NCI-H1436 treated with DMSO at 0.1 percent for 48 hours (cell line): ENCODE data around the gene HLA-A.
"Not testable (repeated sequence)": the region's sequence is repeated elsewhere in the genome, so short reads cannot be mapped to it uniquely, and the experiment has no call there.

ENCODE experiments used
- DNase-seq: peaks from one replicate; lab custom pipeline; 2025; lab: John Stamatoyannopoulos, UW

Gene HLA-A

DNA sequence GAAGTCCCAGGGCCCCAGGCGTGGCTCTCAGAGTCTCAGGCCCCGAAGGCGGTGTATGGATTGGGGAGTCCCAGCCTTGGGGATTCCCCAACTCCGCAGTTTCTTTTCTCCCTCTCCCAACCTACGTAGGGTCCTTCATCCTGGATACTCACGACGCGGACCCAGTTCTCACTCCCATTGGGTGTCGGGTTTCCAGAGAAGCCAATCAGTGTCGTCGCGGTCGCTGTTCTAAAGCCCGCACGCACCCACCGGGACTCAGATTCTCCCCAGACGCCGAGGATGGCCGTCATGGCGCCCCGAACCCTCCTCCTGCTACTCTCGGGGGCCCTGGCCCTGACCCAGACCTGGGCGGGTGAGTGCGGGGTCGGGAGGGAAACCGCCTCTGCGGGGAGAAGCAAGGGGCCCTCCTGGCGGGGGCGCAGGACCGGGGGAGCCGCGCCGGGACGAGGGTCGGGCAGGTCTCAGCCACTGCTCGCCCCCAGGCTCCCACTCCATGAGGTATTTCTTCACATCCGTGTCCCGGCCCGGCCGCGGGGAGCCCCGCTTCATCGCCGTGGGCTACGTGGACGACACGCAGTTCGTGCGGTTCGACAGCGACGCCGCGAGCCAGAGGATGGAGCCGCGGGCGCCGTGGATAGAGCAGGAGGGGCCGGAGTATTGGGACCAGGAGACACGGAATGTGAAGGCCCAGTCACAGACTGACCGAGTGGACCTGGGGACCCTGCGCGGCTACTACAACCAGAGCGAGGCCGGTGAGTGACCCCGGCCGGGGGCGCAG, at the start of gene HLA-A:
HLA-A (plus strand) TSS at position 258 of the 778 bp plus-strand sequence; CDS start at position 280, 22 bp downstream.
- peak; percentile 75 for DNase-seq

DNA sequence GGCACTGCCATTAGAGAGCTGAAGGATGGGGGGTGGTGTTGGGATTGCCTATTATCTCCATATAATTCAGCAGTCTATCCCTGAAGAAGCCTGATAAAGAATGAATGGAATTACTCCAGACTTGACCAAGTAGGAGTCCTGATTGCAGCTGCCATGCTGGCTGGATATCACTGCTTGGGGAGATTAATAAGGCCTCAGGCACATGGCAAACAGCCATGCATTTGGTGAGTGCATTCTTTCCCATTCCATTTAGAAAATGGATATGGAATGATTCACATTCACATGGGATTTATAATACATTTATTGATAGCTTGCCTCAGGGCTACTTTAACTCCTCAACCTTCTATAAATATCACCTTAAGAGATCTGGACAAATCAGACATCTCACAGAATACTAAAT, 49.6 kb upstream of the HLA-A start:
- DNase-seq = no peak

DNA sequence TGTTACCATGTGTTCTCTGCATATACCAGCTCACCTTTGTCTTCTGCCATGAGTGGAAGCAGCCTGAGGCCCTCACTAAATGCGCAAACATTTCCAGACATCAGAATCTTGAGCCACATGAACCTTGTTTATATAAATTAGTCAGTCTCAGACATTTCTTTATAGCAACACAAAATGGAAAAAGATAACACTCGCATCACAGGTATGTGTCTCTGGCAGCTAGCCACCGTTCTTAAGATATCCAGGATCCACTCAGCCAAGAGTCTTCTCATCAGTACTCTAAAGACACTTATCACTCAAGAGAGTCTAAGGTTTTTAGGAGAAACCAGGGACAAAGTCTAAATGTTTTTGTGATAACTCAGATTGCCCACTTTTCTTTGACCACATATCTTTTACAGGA, 43.1 kb upstream of the HLA-A start:
- no peak for DNase-seq

DNA sequence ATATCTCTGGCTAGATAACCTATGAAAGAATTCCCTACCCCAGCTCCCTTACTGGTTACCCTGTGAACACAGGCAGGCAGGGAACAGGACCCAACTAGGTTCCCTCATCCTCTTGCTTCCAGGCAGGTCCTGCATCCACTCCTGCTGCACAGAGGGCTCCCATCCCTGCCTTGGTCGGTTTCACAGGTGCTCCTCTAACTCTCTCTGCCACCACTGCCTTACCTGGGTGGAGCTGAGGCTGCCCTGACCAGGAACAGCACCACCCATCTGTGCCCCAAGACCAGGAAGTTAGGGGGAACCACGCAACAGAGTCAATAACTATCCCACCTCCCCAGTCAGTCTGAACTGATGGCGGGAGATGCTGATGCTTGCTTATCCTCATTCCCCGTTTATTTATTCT, 37.0 kb upstream of the HLA-A start:
- DNase-seq = no peak

- DNase-seq = no peak
Observed at GRCh38 chr6:29907637-29908340, 34.5 kb upstream of the HLA-A start.

DNA sequence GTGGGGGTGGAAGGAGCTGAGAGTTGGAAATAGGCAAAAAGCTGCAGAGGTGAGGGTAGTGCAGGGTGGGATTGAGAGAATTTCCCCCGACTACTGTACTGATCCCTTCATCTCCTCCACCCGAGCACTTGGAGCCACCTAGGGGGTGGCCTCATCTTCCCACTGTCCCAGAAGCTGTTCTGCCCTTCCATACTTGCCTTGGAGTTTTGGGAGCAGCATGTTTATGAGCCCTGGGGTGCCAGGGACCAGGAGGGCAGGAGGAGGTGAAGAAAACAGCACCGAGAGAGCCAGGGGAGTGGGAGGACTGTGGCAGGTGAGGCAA, 34.0 kb upstream of the HLA-A start:
- DNase-seq = no peak

GRCh38 chr6:29908710-29909109, 33.6 kb upstream of the HLA-A start:
- no peak for DNase-seq

GRCh38 chr6:29909985-29910384, 32.3 kb upstream of the HLA-A start:
- DNase-seq = no peak

- DNase-seq = no peak
Observed at GRCh38 chr6:29912840-29913239, 29.5 kb upstream of the HLA-A start.

- DNase-seq = no peak
Observed at GRCh38 chr6:29916741-29917140, 25.6 kb upstream of the HLA-A start.

GRCh38 chr6:29917857-29918256, 24.5 kb upstream of the HLA-A start:
- DNase-seq = no peak

- DNase-seq = no peak
Observed at GRCh38 chr6:29919506-29920445, 22.6 kb upstream of the HLA-A start.

DNA sequence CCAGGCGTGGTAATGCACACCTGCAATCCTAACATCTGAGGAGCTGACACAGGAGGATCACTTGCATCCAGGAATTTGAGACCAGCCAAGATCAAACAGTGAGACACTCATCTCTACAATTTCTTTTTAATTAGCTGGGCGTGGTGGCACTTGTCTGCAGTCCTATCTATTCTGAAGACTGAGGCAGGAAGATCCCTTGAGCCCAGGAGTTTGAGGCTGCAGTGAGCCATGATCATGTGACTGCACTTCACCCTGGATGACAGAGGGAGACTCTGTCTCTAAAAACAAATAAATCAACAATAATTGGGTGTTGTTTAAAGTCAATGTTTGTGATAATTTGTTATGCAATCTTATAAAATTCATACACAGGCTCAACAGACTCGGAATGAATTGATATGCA, 18.0 kb upstream of the HLA-A start:
- DNase-seq = no peak

DNA sequence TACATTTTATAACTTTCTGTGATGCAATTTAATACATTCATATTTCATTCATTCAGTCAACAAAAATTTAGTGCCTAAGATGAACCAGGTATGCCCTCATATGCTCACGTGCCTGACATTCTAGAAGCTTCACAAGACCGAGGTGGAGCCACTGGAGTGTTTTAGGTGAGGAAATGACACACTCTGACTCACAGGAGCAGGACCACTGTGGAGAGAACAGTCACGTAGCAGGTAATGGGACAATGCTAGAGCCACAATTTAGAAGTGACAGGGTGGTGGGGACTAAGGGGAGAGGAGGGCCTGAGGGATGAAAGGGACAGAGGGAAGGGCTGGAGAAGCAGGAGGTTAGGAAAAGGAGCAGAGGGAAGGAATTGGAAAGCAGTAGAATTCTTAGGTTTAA, 17.6 kb upstream of the HLA-A start:
- DNase-seq = no peak

DNA sequence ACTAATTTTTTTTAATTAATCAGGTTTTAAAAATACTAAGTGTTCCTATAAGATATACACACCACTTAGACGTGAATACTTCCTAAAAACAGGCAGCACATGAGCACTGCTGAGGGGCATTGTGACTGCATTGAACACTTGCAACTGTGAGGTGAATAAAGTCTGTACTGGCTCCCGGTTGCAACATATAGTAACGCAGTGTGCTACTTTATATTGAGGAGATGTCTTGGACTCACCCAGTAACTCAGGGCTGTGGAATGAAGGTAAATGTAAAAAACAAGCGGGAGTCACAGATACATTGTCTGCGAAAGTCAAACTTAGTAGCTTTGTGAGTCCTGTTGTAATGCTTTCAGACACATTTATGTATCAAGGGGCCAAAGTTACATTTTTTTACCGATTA, 17.0 kb upstream of the HLA-A start:
- DNase-seq = no peak

- DNase-seq = no peak
Observed at GRCh38 chr6:29925727-29926412, 16.5 kb upstream of the HLA-A start.

DNA sequence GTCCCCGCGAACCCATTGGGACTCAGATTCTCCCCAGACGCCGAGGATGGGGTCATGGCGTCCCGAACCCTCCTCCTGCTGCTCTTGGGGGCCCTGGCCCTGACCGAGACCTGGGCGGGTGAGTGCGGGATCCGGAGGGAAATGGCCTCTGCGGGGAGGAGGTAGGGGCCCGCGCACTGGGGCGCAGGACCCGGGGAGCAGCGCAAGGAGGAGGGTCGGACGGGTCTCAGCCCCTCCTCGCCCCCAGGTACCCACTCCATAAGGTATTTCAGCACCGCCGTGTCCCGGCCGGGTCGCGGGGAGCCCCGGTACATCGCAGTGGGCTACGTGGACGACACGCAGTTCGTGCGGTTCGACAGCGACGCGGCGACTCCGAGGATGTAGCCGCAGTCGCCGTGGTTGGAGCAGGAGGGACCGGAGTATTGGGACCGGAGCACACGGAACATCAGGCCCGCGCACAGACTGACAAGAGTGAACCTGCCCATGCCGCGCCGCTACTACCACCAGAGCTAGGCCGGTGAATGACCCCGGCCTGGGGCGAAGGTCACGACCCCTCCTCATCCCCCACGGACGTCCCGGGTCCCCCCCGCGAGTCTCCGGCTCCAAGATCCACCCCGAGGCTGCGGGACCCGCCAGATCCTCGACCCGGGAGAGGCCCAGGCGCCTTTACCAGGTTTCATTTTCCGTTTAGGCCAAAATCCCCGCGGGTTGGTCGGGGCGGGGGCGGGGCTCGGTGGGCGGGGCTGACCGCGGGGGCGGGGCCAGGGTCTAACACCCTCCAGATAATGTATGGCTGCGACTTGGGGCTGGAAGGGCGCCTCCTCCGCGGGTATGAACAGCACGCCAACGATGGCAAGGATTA, 15.7 kb upstream of the HLA-A start:
- DNase-seq = peak; percentile 33

DNA sequence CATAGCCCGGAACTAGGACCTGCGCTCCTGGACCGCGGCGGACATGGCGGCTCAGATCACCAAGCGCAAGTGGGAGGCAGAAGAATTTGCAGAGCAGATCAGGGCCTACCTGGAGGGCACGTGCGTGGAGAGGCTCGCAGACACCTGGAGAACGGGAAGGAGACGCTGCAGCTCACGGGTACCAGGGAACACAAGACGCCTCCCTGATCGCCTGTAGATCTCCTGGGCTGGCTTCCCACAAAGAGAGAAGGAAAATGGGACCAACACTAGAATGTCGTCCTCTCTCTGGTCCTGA, 15.1 kb upstream of the HLA-A start:
- no peak for DNase-seq

DNA sequence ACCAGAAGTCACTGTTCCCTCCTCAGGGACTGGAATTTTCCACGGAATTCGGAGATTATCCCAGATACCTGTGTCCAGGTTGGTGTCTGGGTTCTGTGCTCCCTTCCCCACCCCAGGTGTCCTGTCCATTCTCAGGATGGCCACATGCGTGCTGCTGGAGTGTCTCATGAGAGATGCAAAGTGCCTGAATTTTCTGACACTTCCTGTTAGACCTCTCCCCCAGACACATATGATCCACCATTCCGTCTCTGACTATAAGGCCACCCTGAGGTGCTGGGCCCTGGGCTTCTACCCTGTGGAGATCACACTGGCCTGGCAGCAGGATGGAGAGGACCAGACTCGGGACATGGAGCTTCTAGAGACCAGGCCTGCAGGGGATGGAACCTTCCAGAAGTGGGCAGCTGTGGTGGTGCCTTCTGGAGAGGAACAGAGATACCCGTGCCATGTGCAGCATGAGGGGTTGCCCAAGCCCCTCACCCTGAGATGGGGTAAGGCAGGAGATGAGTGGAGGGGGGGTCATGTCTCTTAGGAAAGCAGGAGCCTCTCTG, 14.4 kb upstream of the HLA-A start:
- DNase-seq = no peak

DNA sequence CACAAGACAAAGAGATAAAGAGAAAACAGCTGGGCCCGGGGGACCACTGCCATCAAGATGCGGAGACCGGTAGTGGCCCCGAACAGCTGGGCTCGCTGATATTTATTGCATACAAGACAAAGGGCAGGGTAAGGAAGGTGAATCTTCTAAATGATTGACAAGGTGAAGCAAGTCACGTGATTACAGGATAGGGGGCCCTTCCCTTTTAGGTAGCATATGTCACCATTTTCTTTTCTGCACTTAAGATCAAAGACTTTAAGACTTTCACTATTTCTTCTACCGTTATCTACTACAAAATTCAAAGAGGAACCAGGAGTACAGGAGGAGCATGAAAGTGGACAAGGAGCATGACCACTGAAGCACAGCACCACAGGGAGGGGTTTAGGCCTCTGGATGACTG, 12.3 kb upstream of the HLA-A start:
- DNase-seq = not testable (repeated sequence)

GRCh38 chr6:29933955-29934354, 8.4 kb upstream of the HLA-A start:
- DNase-seq = no peak
